NCI-H510A treated with DMSO at 0.1 percent for 48 hours (cell line): Measurements from ENCODE around the gene AP1G1.
"Not testable (repeated sequence)": the region's sequence is repeated elsewhere in the genome, so short reads cannot be mapped to it uniquely, and the experiment has no call there.

Experiments
- DNase-seq: peaks from one replicate; lab custom pipeline; 2025; lab: John Stamatoyannopoulos, UW

AP1G1 gene

DNA sequence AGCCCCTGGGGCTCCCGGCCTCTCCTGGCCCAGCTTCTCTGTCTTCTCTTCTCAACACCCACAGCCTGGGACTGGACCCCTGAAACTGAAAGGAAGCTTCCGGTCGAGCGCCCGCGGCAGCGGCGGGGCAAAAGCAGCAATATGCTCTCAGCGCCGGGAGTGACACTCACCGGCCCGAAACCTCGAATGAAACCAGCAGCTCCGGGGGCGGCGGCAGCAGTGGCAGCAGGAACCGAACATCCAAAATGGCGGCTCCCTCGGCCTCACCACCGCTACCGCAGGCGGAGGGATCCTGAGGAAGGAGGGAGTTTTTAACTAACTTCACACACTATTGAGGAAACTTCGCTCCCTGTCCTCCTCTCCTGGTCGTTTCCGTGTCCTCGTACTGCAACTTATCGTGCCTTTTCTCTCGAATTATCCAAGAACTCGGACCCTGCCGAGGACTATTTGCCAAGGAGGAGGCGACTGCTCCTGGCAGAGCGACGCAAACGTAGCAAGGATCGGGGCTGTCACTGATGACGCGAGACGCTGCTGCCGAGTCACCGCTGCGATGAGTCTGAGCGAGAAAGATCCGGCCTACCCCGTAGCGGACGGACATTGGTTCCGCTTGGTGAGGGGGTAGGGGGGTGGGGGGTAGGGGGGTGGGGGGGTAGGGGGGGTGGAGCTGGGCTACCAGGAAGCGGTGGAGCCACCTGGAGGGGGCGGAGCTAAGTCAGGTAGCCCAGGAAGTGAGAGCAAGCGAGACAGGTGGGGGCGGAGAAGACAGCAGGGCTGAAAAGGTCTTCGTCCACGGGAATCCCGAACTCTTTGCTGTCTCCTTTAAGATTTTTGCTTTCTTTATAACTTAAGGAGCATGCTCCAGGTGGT, at the start of gene AP1G1:
Gene AP1G1 (minus strand): TSS at position 242 of the 867 bp plus-strand sequence. CDS start 19,355 bp downstream, outside the sequence.
- DNase-seq: peak; percentile 84

DNA sequence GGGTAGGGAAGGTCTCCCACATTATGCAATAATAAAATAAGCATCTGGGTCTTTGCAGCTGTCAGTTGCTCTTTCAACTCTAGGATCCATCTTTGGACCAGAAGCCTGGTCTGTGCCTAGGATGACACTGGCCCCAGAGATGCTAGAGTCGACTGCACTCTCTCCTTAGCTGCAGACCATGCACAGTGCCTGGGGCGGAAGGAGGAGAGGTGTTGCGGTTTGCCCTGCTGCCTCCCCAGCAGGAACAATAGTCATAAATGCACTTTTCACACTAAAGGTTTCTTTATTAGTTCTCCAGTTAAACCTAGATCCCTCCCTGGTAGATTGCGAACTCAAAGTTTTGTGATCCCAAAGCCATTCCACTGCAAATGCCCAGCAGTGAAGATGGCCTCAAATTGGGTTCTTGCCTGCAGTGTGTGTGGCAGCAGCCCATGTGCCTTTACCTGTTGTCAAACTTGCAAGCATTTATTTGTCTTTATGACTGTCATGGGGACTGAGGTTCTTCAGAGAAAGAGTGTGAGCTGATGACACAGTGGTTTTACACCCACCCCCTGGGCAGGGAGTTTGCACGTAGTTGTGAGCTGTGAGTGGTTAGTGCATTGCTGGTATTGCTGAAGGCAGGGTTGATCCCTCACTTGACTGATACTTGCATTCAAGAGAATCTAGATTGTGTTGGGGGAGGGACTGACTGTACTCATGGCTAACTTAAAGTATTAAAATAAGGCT, 47.5 kb upstream of the AP1G1 start:
- no peak for DNase-seq

DNA sequence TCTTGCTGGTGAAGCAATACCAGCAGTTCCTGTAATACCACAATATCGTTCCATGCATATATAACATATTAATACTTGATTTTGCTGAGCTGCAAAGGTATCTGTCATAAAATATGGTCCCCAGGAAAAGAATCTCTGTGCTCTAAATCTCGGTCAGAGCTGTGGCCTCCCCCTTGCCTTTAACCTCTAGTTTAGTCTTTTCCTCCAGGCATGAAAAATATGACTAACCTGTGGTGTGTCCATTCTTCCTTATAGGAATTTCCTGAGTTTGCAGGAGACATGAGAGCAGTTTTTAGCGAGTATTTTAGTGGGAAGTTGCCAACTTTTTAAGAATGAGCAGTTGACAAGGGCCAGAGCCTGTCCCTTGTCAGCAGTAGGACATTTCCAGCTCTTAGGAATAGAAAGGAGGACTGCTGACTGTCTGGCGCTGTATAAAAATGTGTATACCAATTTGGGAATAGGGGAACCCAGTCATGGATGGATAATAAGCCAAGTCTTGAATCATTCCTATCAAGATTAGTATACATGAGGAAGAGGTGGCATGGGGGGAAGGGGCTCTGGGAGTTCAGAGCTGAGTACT, 45.8 kb upstream of the AP1G1 start:
- no peak for DNase-seq

DNA sequence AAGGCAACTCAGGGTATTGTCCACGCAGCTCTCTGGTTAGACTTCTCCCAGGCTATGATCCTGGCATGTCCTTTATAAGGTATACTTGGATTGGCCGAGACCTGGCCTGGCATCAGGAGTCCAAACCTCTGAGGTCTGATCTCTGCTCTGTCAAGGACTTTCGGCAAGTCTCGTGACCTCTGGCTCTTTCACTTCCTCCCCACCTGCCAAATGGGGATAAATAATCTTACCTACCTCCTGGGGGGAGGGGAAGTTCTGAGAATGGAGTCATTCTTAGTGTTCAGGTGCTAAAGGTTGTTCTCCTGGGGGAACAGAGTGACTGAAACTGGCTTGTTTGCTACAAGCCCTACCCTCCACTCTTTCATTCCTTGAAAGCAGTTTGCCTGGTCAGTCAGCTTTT, 44.8 kb upstream of the AP1G1 start:
- no peak for DNase-seq

DNA sequence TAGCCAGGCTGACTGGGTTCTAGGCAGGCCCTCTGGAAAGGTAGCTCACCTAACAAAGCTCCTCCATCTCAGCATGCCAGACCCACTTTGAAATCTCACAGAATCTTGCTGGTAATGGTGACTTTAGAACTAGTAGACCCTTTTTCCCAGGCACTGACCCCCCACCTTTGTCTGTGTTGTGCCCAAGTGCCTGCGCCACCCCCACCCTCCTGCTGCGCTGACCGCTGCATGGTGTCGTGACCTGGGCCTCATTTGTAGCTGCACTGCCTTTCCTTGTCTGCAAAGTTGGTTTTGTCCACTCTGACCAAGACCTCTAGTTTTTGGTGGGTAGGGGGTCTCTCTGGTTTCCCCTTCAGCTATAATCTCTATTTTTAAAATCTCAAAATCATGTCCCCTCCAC, 43.9 kb upstream of the AP1G1 start:
- no peak for DNase-seq

DNA sequence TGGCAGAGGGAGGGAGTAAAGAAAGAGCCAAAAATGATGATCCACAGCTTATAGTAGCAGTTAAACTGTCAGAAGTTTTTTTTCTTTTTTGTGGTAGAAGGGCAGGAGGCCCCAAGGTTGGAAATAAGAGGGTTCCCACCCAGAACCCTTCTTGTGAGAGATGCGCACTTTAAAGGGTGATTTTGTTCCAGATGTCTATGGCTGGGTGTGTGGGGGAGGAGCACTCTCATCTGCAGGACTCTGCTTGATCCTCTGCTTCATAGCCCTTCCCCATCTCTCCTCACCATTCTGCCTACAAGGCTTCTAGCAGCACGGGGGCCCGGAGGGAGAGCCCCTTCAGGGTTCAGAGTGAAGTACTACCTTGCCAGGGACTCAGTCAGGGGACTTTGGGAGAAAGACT, 43.5 kb upstream of the AP1G1 start:
- no peak for DNase-seq

DNA sequence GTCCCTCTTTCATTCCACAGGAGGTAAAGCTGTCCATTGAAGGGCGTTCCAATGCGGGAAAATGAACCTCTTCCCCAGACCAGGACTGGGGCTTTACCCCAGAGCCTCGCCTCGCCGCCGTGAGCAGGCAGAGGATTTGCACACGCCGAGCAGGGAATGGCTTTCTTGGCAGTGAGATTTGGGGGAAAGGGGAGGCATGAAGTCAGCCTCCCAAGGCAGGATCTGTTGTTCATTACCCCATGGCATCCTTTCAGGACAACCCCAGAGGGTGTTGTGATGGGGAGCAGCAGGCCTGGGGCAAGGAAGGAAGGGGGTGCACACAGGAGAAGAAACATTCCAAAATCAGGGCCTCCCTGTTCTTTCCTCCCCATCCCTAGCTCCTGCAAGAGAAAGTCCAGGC, 43.1 kb upstream of the AP1G1 start:
- no peak for DNase-seq

DNA sequence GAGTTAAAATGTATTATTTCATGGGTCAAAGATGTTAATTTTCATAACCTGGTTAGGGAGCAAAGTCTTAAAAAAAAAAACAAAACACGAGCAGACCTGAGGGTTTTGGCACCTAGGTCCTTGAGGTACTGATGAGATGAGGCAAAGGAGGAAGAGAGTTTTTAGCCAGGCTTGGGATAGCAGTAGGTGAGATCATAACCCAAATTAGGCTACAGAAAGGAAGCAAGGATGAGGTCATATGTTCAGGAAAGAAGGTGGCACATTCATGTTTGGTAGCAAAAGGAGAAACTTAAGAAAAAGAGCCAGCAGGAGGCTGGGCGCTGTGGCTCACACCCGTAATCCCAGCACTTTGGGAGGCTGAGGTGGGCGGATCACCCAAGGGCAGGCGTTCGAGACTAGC, 40.0 kb upstream of the AP1G1 start:
- no peak for DNase-seq

DNA sequence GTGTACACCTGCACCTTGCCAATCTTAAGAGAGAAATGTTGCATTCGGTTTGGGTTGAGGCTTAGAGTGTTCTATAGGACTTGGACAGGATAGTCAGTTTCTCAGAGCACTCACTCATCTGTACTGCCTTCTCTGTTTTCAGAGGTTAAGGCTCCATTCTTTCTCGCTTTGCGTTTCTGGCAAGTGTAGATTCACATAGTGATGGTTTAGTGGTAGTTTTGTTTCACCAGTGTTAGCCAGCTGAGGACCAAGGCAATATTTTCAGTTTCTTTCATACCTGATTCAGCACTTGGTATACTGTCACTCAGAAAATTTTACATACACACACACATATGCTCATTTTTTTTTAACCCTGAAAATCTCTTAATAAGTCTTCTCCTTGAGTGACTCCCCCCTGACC, 38.5 kb upstream of the AP1G1 start:
- DNase-seq: no peak

DNA sequence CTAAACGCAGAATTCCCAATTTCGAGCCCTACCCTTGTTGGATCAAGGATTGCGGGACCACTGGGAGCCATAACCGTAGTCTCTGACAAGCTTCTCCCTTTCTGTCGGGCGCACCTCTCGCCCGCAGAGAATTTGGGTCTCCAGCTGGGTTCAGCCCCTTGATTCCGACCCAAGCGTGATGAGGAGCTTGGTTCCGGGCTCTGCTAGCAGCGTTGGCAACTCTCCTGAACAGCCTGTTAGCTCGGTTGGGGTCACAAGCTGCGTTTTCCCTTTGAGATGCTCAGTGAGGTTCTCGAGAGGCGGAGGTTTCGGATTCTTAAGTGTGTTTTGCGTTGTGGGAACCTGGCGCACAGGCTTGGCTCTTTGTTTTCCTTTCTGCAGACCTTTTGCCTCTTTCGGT, 37.8 kb upstream of the AP1G1 start:
- no peak for DNase-seq

DNA sequence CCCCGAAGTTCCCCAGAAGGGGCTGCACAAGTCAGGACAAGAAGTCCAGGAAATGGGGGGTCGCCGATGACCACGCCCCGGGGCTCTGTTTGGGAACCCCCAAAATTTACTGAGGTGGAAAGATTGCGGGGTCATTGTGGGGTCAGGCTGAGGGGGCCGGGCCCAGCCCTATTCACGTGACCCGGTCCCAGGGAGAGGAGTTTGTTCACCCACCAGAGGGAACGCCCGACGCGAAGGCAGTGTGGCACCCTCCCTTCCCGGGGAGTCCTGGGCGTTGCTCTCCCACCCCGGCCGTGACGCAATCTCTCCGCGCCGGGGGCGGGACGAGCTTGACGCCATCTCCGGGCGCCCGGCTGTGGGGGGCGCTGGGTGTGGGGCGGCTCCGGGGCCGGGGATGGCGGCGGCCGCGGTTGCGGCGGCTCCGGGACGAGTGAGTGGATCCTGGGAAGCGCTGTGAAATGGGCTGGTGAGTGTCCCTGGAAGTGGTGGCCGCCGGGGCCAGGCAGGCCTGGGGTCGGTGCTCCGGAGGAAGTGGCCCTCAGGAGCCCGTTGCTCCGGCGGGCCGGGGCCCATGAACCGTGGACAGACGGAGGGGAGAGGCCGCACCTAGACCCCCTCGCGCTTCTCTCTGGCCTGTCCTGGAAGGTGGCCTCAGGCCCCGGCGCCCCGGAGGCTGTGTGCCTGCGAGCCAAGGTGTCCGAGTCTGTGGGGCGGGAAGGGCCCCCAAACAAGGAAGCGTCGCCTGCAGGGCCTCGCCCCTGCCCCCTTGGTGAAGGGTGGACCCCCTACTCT, 37.2 kb upstream of the AP1G1 start, which contains the start of gene ATXN1L:
Gene ATXN1L (plus strand): TSS at position 338 of the 792 bp plus-strand sequence. CDS start 3,765 bp downstream, outside the sequence.
- peak; percentile 60 for DNase-seq

DNA sequence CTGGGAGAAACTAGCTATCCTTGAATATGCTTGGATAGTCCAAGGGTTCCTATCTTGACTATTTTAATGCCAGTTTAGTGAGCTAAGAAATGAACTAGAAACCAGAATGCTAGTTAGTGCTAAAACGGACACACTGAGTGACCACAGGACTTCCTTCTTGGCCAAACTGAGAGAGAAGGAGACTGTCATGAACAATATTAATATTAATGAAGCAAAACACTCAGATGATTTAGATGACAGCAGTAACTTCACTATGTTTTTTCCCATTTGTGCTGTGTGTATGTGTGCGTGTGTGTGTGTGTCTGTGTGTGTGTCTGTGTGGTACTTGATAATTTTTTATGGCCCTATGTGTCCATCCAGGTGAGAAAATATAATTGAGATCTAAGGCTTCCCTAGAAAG, 34.9 kb upstream of the AP1G1 start:
- DNase-seq: no peak

DNA sequence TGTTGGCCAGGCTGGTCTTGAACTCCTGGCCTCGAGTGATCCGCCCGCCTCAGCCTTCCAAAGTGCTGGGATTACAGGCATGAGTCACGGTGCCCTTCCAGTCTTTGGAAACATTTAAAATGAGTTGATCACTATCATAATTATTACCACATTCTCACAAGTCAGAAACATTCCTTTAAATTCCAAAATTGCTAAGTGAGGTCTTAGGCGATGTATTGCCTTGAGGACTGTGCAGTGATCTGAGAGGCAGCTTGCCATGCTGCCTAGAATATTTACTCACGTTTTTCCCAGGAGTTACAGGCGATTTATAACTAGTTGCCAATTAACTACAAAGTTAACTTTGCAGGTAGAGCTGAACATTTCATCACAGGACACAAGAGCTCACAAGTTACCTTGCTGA, 31.4 kb upstream of the AP1G1 start:
- DNase-seq: no peak

DNA sequence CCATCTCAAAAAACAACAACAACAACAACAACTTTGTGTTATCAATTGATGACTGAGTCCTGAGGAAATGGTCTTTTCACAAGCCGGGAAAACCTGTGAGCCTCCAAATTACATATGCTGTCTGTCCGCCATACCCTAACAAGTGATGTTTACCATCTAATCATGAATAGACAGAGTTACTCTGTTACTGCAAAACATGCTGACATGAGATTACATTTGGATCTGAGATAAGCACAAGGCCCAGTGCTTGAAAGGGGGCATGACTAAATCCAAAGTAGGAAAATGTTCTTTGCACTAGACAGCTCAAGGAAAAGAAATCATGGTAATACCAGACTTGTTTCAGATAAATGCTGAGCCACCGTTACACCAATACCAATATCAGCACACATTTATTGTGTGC, 28.5 kb upstream of the AP1G1 start:
- DNase-seq: no peak

DNA sequence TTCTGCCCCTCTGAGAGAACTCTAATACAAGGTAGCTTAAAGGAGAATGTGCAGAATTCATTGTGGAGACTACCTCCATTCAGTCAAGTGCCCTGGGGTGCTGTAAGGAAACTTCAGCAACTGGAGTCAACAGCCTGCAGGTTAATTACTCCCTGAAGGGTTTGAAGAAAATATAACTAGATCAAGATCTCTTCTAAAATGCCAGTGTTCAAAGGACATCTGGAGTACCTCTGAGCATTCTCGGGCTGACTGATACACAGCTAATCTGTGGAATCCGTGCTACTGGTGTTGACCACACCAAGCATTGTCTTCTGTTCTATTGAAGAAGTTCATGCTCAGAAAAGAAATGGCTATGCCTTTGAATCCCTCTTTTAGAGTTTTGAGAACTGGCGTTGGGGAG, 25.7 kb upstream of the AP1G1 start:
- no peak for DNase-seq

DNA sequence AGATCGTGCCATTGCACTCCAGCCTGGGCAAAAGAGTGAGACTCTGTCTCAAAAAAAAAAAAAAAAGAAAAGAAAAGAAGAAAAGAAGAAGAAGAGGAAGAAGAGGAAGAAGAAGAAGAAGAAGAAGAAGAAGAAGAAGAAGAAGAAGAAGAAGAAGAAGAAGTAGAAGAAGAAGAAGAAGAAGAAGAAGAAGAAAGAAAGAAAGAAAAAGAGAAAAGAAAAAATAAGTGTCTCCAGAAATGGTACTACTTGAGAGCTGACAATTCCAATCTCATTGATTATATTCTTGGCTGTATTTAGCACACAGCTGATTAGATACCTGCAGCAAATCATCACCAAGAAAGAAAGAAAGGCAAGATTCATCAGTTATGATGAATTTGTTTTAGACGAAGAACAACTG, 23.5 kb upstream of the AP1G1 start:
- DNase-seq: not testable (repeated sequence)

DNA sequence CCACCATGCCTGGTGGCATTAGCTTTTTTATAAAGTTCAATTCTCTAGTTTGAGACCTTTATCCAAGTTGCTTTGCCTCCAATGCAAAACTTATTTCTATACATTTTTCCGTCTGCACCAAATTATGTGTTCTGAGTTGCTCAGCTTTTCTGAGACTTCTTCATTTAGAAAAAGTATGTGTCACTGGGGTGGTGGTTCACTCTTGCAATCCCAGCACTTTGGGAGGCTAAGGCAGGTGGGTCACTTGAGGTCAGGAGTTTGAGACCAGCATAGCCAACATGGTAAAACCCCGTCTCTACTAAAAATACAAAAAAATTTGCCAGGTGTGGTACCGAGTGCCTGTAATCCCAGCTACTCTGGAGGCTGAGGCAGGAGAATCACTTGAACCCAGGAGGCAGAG, 23.1 kb upstream of the AP1G1 start:
- DNase-seq: not testable (repeated sequence)

DNA sequence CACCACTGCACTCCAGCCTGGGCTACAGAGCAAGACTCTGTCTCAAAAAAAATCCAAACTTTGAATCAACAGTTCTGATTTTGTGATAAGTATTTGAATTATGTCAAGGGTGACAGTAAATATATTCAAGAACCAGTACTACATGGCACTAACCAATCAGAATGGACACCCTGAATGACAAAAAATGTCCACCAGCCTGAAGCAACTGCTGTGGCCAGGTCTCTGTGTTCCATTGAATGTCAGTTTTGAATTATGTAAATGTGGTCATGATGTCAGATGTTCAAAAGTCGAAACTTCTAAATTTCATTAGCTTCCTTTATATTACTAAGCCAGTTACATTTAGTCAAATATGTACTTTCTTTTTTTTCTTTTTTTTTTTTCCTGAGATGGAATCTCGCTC, 21.7 kb upstream of the AP1G1 start:
- no peak for DNase-seq

DNA sequence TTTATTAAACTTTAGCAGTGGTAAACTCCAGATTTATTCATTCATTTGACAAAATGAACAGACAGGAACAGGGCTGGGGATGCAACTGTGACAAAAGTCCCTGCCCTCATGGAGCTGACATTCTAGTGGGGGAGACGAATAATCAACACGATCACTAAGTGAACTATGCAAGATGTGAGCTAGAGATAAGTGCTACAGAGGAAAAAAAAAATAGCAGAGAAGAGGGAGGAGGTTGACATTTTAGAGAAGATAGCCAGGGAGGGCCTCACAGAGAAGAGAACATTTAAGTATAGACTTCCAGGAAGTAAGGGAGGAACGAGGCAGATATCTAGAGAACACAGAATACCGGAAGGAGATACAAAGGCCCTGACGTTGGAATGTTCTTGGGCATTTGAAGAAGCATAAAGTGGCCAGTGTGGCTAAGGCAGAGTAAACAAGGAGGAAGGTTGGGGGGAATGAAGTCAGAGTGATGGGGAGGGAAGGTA, 17.9 kb upstream of the AP1G1 start:
- DNase-seq: no peak

DNA sequence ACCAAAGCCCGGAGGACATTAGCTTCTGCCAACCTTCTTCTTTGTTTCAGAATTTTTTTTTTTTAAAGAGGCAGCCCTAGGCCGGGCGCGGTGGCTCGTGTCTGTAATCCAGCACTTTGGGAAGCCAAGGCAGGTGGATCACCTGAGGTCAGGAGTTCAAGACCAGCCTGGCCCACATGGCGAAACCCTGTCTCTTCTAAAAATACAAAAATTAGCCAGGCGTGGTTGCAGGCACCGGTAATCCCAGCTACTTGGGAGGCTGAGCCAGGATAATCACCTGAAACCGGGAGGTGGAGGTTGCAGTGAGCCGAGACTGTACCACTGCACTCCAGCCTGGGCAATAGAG, 8.5 kb upstream of the AP1G1 start:
- DNase-seq: not testable (repeated sequence)

DNA sequence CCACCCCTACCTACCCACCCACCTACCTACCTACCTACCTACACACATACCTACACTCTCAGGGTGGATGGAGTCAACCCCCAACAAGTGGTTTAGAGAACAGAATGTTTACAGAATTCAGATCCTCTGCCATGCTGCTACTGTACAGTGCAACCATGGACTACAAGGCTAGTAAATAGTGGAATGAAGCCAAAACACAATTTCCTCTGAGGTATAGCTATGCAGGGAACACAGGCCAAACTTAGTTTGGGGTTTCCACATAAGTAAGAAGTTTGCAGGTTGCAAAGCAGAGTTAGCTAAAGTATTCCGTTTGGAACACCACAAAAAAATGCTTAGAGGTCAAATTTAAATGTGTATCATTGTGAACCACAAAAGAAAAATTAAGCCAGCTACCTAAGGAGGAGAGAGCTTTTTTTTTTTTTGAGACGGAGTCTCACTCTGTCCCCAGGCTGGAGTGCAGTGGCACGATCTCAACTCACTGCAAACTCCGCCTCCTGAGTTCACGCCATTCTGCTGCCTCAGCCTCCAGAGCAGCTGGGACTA, 2.7 kb upstream of the AP1G1 start:
- no peak for DNase-seq

DNA sequence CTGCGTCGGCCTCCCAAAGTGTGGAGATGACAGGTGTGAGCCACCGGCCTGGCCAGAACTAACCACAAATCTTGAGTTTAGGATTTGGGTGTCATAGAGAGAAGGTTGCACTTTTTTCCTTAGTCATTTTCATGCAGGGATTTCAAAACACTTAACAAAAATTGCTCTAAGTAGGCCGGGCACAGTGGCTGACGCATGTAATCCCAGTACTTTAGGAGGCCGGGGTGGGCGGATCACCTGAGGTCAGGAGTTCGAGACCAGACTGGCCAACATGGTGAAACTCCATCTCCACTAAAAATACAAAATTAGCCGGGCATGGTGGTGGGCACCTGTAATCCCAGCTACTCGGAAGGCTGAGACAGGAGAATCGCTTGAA, 1.5 kb upstream of the AP1G1 start:
- DNase-seq: not testable (repeated sequence)
